Glutamatergic neuron (in vitro differentiated cells): Measurements from ENCODE around the gene PCNX2. TPM values are rescaled to one million over a fixed set of nuclear protein-coding genes. Genes with fewer than 3 reads are reported as not detected.

Experiments
- DNase-seq: peaks from one replicate; pipeline ENCODE4 v3.0.0; 2022
- H3K27ac Mint-ChIP-seq: one replicate; pipeline ENCODE4 v1.8.0; 2020; ENCODE audit warnings: mild to moderate bottlenecking, mixed read lengths, inconsistent platforms; ENCODE audit not compliant: unreplicated experiment
- H3K27me3 Mint-ChIP-seq: one replicate; pipeline ENCODE4 v1.8.0; 2020; ENCODE audit warnings: mild to moderate bottlenecking, moderate library complexity, mixed read lengths, inconsistent platforms; ENCODE audit not compliant: unreplicated experiment
- H3K36me3 Mint-ChIP-seq: one replicate; pipeline ENCODE4 v1.8.0; 2020; ENCODE audit warnings: mild to moderate bottlenecking, mixed read lengths, inconsistent platforms; ENCODE audit not compliant: unreplicated experiment
- H3K4me1 Mint-ChIP-seq: one replicate; pipeline ENCODE4 v1.8.0; 2020; ENCODE audit warnings: mild to moderate bottlenecking, low read depth, mixed read lengths, inconsistent platforms; ENCODE audit not compliant: unreplicated experiment
- H3K4me3 Mint-ChIP-seq: one replicate; pipeline ENCODE4 v1.8.0; 2020; ENCODE audit warnings: mild to moderate bottlenecking, mixed read lengths, inconsistent platforms; ENCODE audit not compliant: unreplicated experiment
- H3K9me3 Mint-ChIP-seq: one replicate; pipeline ENCODE4 v1.8.0; 2020; ENCODE audit warnings: mild to moderate bottlenecking, moderate library complexity, mixed read lengths, inconsistent platforms; ENCODE audit not compliant: unreplicated experiment
- total RNA-seq: library from RNA; stranded (reverse); fragmentation: NEBNext Ultra II Directional; extraction: Animal tissue kit (Norgen Biotek cat#: 25700); gene quantifications from one replicate; pipeline ENCODE4 v1.2.1, GENCODE V29; 2021; ENCODE audit not compliant: unreplicated experiment
- TF ChIP-seq, protein P1 (sequence below): fragments of 200-600 bp; sonication (generic); IDR thresholded peaks from one replicate; pipeline ENCODE4 v1.5.0; 2021; ENCODE audit not compliant: partially characterized antibody, unreplicated experiment

Gene PCNX2
- total RNA-seq, 1 donor from 2014 or later, result 44.5 TPM

GRCh38 chr1:232939748-232940147 lies 355.8 kb downstream of the PCNX2 start:
- Mint-ChIP-seq H3K4me3 (no peak overlapping the region), H3K9me3 (no peaks in the 10 kb centered on the region), H3K4me1 (no peaks in the 10 kb centered on the region), H3K27me3 (no peaks in the 10 kb centered on the region), H3K36me3 (no peaks in the 10 kb centered on the region), H3K27ac (no peak overlapping the region)
- no peak for DNase-seq
- TF ChIP-seq, protein P1, sequence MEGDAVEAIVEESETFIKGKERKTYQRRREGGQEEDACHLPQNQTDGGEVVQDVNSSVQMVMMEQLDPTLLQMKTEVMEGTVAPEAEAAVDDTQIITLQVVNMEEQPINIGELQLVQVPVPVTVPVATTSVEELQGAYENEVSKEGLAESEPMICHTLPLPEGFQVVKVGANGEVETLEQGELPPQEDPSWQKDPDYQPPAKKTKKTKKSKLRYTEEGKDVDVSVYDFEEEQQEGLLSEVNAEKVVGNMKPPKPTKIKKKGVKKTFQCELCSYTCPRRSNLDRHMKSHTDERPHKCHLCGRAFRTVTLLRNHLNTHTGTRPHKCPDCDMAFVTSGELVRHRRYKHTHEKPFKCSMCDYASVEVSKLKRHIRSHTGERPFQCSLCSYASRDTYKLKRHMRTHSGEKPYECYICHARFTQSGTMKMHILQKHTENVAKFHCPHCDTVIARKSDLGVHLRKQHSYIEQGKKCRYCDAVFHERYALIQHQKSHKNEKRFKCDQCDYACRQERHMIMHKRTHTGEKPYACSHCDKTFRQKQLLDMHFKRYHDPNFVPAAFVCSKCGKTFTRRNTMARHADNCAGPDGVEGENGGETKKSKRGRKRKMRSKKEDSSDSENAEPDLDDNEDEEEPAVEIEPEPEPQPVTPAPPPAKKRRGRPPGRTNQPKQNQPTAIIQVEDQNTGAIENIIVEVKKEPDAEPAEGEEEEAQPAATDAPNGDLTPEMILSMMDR, result no peak

- Mint-ChIP-seq H3K4me3 (no peak overlapping the region), H3K36me3 (no peaks in the 10 kb centered on the region), H3K4me1 (no peaks in the 10 kb centered on the region), H3K27me3 (no peaks in the 10 kb centered on the region), H3K27ac (no peak overlapping the region), H3K9me3 (no peaks in the 10 kb centered on the region)
- no peak for DNase-seq
- TF ChIP-seq, protein P1, result no peak
Measured at GRCh38 chr1:232938926-232939325, 356.6 kb downstream of the PCNX2 start.

DNA sequence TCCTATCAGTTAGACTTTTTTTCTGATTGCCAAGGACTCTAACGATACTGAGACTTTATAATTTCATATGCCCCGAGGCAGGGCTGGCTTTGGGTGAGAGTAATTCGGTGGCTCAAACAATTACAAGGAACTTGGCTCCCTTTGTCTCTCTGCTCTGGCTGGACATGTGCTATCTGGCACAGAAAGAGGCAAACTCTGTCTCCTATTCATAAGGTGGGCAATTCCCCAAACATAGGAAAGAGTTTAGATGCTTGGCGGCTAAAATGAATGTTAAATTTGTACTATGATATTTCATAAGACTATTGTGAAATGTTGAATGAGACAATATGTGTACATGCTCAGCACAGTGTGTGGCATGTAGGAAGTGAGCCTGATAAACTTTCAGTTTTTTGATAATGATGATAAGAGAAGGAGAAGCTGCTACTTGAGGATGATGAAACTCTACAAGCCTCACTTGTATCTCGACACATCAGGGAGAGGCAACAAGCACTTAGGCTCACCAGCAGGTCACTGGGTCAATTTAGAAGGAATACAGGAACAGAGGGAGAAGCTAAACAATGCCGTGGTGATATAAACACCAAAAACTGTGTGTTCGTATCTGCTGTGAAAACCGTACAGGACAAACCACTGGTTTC lies 357.7 kb downstream of the PCNX2 start:
- Mint-ChIP-seq H3K4me1 (no peaks in the 10 kb centered on the region), H3K27me3 (no peaks in the 10 kb centered on the region)

DNA sequence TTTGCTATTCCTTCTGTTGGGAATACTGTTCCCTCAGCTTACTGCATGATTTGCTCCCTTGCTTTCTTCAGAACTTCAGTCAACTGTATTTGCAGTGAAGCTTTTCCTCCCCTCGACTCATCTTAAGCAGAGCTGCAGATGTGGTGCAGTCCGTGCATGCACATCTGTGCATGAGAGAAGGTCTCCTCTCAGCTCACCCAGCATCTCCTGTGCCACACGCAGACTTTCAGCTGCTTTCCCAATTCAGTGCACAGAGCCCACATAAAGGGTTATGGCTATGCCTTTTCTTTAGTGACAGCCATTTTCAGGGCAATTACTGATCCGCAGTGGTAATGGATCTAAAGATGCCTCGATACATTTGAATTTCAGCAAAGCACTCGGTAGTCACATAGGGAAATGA lies 358.6 kb downstream of the PCNX2 start:
- Mint-ChIP-seq H3K36me3 (no peaks in the 10 kb centered on the region), H3K4me3 (no peak overlapping the region), H3K27ac (no peak overlapping the region), H3K4me1 (no peaks in the 10 kb centered on the region), H3K27me3 (no peaks in the 10 kb centered on the region), H3K9me3 (no peaks in the 10 kb centered on the region)
- TF ChIP-seq, protein P1, result no peak
- DNase-seq, result no peak

More for the DNA sequence above, 357.7 kb downstream of the PCNX2 start:
- TF ChIP-seq, protein P1, result no peak
- no peak overlapping the region for H3K4me3 Mint-ChIP-seq
- H3K27ac Mint-ChIP-seq, result no peak overlapping the region
- no peaks in the 10 kb centered on the region for H3K36me3 Mint-ChIP-seq
- no peaks in the 10 kb centered on the region for H3K9me3 Mint-ChIP-seq
- no peak for DNase-seq

Other genes with a start within 250 kb of the PCNX2 start
- gene MAP3K21, start 32.0 kb upstream of the PCNX2 start, total RNA-seq, result 0.25 TPM